Calu3 (cell line): ENCODE results near the gene LIPC. TPM values are rescaled to one million over a fixed set of nuclear protein-coding genes. Genes with fewer than 3 reads are reported as not detected.

Source experiments
- BruUV-seq: library from RNA; stranded (reverse); fragments of 400-500 nt; replicated peaks from 2 replicates; lab custom pipeline; 2021; lab: Mats Ljungman, UMichigan
- CTCF ChIA-PET: fragments of 300-600 bp; sonication (Branson Sonifier 250); formaldehyde crosslinking; loops from one replicate; lab custom pipeline; 2022; ENCODE audit warnings: antibody characterized with exemption; lab: Charles Lee
- DNase-seq: peaks from one replicate; pipeline ENCODE4 v3.0.0; 2022
- H3K27ac Mint-ChIP-seq: one replicate; pipeline ENCODE4 v1.8.0; 2022; ENCODE audit warnings: mixed read lengths; ENCODE audit not compliant: unreplicated experiment
- H3K27me3 Mint-ChIP-seq: one replicate; pipeline ENCODE4 v1.8.0; 2022; ENCODE audit warnings: mixed read lengths; ENCODE audit not compliant: unreplicated experiment
- H3K36me3 Mint-ChIP-seq: one replicate; pipeline ENCODE4 v1.8.0; 2022; ENCODE audit warnings: mild to moderate bottlenecking, moderate library complexity, mixed read lengths; ENCODE audit not compliant: insufficient read depth, unreplicated experiment
- H3K4me1 Mint-ChIP-seq: one replicate; pipeline ENCODE4 v1.8.0; 2022; ENCODE audit warnings: mild to moderate bottlenecking, low read depth, mixed read lengths; ENCODE audit not compliant: unreplicated experiment
- H3K4me3 Mint-ChIP-seq: one replicate; pipeline ENCODE4 v1.8.0; 2022; ENCODE audit warnings: mild to moderate bottlenecking, low read depth, moderate library complexity, mixed read lengths; ENCODE audit not compliant: unreplicated experiment
- H3K9me3 Mint-ChIP-seq: one replicate; pipeline ENCODE4 v1.8.0; 2022; ENCODE audit warnings: low read depth, mixed read lengths; ENCODE audit not compliant: unreplicated experiment
- CTCF ChIP-seq: fragments of 200-600 bp; IDR thresholded peaks from one replicate; pipeline ENCODE4 v1.8.0; 2022; ENCODE audit warnings: antibody characterized with exemption; ENCODE audit not compliant: unreplicated experiment
- intact Hi-C: fragments of 100-400 bp; cut with micrococcal nuclease; formaldehyde crosslinking; loops from one replicate; pipeline ENCODE4 v1.10.0; 2022; ENCODE audit not compliant: unreplicated experiment
- total RNA-seq: library from RNA; stranded (reverse); gene quantifications from 2 replicates; pipeline ENCODE4 v1.2.3, GENCODE V29; 2022

The LIPC gene
- total RNA-seq, 1 experiment from 2014 or later: not detected

- CTCF ChIA-PET: interaction anchor here (1.3 to 1.5 kb wide), 2 partner anchors 11 to 15 kb away, joined by 3 to 5 read pairs; no protein-coding TSS in a partner anchor
- BruUV-seq: no TSS peak
- H3K36me3 Mint-ChIP-seq: no peaks in the 10 kb centered on the region
- H3K27me3 Mint-ChIP-seq: no peaks in the 10 kb centered on the region
- H3K27ac Mint-ChIP-seq: peak overlapping the region; percentile 33
- H3K9me3 Mint-ChIP-seq: no peaks in the 10 kb centered on the region
- intact Hi-C loops: no loop called here
- H3K4me3 Mint-ChIP-seq: no peak overlapping the region
- TF ChIP-seq CTCF: no peak
- DNase-seq: no peak
- H3K4me1 Mint-ChIP-seq: peaks cover 24% of the 10 kb centered on the region
Observed at GRCh38 chr15:58506064-58506490, 74.3 kb downstream of the LIPC start.

- no TSS peak for BruUV-seq
- H3K27ac Mint-ChIP-seq: no peak overlapping the region
- intact Hi-C loops: no loop called here
- H3K4me1 Mint-ChIP-seq: peaks cover 24% of the 10 kb centered on the region
- DNase-seq: no peak
- H3K36me3 Mint-ChIP-seq: no peaks in the 10 kb centered on the region
- CTCF ChIA-PET: interaction anchor here (0.7 kb wide), 1 partner anchor 40 kb away, joined by 3 read pairs; no protein-coding TSS in a partner anchor
- H3K9me3 Mint-ChIP-seq: no peaks in the 10 kb centered on the region
- TF ChIP-seq CTCF: no peak
- H3K4me3 Mint-ChIP-seq: no peak overlapping the region
- H3K27me3 Mint-ChIP-seq: no peaks in the 10 kb centered on the region
Observed at GRCh38 chr15:58506783-58507668, 75.2 kb downstream of the LIPC start.

GRCh38 chr15:58509556-58509955 lies 77.8 kb downstream of the LIPC start:
- Mint-ChIP-seq H3K9me3 (no peaks in the 10 kb centered on the region), H3K4me3 (no peak overlapping the region), H3K27ac (no peak overlapping the region), H3K27me3 (no peaks in the 10 kb centered on the region), H3K4me1 (peaks cover 24% of the 10 kb centered on the region), H3K36me3 (no peaks in the 10 kb centered on the region)
- DNase-seq: no peak
- intact Hi-C loops: no loop called here
- CTCF ChIA-PET: interaction anchor here (1.1 kb wide), 1 partner anchor 46 kb away, joined by 4 read pairs; no protein-coding TSS in a partner anchor
- TF ChIP-seq CTCF: no peak
- BruUV-seq: no TSS peak

GRCh38 chr15:58510715-58511598 lies 79.2 kb downstream of the LIPC start:
- CTCF ChIA-PET: no interaction called here
- no TSS peak for BruUV-seq
- Mint-ChIP-seq H3K27me3 (no peaks in the 10 kb centered on the region), H3K4me3 (no peak overlapping the region), H3K9me3 (peaks cover 4% of the 10 kb centered on the region), H3K4me1 (peaks cover 16% of the 10 kb centered on the region), H3K27ac (no peak overlapping the region), H3K36me3 (no peaks in the 10 kb centered on the region)
- intact Hi-C loops: no loop called here
- no peak for TF ChIP-seq CTCF
- no peak for DNase-seq
